HS-27A (cell line): ENCODE data around the gene CCR1.
"Not testable (repeated sequence)": the region's sequence is repeated elsewhere in the genome, so short reads cannot be mapped to it uniquely, and the experiment has no call there.

Source experiments
- DNase-seq: peaks from one replicate; pipeline ENCODE4 v3.0.0-alpha.2; 2012; ENCODE audit warnings: low read depth, missing footprints

Gene CCR1

DNA sequence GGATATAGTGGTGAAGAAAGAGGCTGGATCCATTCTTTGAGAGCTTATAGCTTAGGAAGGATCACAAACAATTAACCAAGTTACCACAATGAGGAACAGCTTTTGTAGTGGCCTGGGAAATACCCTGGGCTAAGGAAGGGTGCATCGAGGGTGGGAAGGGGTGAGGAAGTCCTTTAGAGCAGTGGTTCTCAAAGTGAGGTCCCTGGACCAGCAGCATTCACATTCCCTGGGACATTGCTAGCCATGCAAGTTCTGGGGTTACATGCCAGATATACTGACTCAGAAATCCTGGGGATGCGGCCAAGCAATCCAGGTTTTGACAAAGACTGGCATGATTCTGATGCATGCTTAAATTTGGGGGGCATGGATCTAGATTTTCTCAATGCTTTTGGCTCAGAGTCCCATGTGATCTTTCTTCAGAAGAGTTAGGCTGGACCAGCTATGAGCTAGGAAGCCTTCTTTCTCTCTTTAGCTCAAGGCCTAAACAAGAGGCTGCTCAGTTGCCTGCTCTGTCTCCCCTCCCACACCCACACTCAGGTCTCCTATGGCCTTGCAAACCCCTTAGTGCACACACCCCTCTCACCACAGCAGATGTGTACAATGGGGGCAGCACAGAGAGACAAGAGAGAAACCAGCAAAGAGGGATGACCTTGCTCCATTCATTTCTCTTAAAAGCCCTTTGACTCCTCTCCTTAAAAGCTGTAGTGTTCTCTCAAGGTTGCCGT lies 1.8 kb upstream of the CCR1 start:
- DNase-seq = no peak

DNA sequence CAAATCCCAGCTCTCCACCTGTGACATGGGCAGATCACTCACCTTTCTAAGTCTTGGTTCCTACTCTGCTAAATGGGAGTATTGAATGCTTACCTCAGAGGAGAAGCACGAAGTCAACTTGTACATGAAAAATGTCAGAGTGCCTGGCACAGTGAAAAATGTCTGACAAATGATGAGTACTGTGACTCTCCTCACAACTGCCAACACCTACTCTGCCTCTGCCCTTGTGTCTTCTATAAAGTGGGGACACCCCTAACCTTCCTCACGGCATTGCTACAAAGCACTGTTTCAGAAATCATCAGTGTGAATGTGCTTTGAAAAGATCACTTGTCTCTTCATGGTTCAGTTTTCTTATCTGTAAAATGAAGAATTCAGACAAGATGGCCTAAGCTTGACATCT lies 940 bp upstream of the CCR1 start:
- no peak for DNase-seq

- not testable (repeated sequence) for DNase-seq
Measured at GRCh38 chr3:46207514-46207913, 599 bp downstream of the CCR1 start.

DNA sequence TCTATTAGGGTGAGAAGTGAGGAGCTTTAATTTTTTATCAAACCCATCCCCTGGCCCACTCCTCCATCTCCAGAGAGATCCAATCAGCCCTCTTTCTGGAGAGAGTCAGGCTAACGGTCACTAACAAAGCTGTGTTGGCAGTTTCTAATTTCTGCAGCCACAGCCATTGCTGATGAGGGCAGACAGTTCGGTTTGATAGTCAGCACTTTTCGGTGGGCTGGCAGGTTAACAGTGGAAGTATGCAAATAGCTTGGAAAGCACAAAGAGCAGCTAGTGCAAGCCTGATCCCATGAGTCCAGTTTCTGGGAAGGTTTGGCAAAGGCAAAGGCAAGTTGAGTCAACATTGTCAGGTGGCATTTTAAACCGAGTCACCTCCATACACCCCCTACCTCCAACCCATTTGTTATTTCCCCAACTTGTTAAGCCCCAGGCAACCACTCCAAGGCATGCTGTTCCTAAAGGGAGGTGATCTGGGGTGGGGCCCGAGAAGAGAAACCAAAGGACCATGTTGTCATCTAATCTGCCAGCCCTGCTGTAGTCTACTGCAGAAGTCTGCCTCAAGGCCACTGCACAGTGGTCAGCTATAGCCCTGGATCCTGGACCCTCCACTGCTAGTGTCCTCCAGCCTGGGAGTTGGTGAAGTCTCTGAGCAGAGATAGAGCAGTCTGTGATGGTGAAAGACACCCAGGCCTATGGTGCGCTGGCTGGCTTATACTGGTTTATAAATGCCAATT lies 1.7 kb downstream of the CCR1 start:
- no peak for DNase-seq

GRCh38 chr3:46205286-46205960 lies 2.7 kb downstream of the CCR1 start:
- no peak for DNase-seq

DNA sequence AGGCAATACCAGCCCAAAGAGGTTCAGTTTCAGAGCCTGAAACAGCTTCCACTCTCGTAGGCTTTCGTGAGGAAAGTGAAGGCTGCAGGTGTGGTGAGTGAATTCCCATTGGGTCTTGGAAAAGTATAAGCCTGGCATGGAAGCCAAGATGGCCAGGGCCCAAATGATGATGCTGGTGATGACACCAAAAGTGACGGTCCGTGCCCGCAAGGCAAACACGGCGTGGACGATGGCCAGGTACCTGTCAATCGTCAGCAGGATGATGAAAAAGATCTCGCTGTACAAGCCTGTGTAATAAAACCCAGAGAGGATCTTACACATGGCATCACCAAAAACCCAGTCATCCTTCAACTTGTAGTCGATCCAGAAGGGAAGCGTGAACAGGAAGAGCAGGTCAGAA lies 4.4 kb downstream of the CCR1 start:
- DNase-seq = no peak

DNA sequence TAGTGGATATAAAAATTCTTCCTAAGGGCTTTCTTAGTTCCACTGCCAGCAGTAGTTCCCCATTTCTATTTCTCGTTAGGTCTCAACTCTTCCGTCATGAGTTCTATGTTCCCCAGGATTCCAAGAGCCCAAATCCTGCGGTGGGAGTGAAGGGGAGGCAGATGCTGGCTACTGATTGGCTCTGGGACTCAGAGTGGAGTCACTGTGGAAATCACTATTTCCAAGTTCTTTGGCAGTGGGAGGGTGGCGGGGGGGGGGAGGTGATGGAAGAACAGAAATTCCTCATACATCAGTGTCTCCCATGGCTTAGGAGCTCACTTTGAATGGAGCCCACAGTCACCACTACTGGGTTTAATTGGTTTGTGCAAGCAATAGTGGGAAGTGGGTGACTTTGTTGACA lies 5.6 kb downstream of the CCR1 start:
- no peak for DNase-seq

GRCh38 chr3:46200790-46201189 lies 7.3 kb downstream of the CCR1 start:
- DNase-seq = no peak

DNA sequence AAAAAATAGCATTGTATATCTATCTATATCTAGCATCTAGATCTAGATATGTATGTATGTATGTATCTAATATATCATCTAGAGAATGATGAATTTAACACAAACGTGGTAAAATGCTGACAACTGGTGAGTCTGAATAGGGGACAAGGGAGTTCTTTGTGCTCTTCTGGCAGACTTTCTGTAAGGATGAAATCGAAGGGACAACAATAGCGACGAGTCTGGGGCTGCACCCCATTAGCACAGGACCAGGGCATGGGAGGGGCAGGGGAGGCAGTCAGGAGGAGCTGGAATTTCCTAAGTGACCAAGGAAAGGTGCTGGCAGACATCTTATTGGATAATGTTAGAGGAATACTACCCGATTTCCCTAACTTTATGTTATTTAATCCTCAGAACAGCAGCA lies 7.9 kb downstream of the CCR1 start:
- no peak for DNase-seq

- no peak for DNase-seq
Measured at GRCh38 chr3:46196261-46196957, 11.7 kb downstream of the CCR1 start.

GRCh38 chr3:46194868-46195553 lies 13.1 kb downstream of the CCR1 start:
- DNase-seq = no peak

- no peak for DNase-seq
Measured at GRCh38 chr3:46193436-46193835, 14.7 kb downstream of the CCR1 start.

GRCh38 chr3:46192939-46193338 lies 15.2 kb downstream of the CCR1 start:
- no peak for DNase-seq

GRCh38 chr3:46191730-46192129 lies 16.4 kb downstream of the CCR1 start:
- no peak for DNase-seq

- no peak for DNase-seq
Measured at GRCh38 chr3:46188708-46189107, 19.4 kb downstream of the CCR1 start.

- DNase-seq = peak; percentile 69
Measured at GRCh38 chr3:46187876-46188275, 20.2 kb downstream of the CCR1 start.

- DNase-seq = no peak
Measured at GRCh38 chr3:46187341-46187700, 20.8 kb downstream of the CCR1 start.

- no peak for DNase-seq
Measured at GRCh38 chr3:46186471-46187340, 21.4 kb downstream of the CCR1 start.

DNA sequence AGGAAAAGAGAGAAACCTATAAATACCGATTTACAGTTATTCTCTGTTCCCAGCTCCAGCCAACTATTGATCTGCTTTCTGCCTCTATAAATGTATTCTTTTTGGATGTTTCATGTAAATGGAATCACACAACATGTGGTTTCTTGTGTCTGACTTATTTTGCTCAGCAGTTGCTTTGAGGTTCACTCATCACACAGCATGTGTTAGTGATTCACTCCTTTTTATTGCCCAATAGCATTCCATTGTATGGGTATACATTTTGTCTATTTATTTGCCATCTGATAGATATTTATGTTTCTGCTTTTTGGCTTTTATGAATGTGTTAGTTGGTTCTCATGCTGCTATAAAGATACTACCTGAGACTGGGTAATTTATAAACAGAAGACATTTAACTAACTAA lies 23.6 kb downstream of the CCR1 start:
- peak; percentile 43 for DNase-seq

- no peak for DNase-seq
Measured at GRCh38 chr3:46183330-46183729, 24.8 kb downstream of the CCR1 start.
